ENCODE data around the gene DPRX.
"Not testable (repeated sequence)": the region's sequence is repeated elsewhere in the genome, so short reads cannot be mapped to it uniquely, and the experiment has no call there.

GRCh38 chr19:53666331-53666730 lies 34.5 kb downstream of the DPRX start:
- TF ChIP-seq CTCF, POLR2A (IDR thresholded peaks at IDR 0.05): not testable (repeated sequence)
